Fibroblast of pulmonary artery (primary cell): ENCODE results near the gene DIPK2A.
A peak's percentile ranks its signal among the peaks of the same experiment; 100 is the strongest.

ENCODE experiments used
- DNase-seq: peaks from one replicate; pipeline ENCODE4 v3.0.0-alpha.2; 2010; ENCODE audit warnings: low read depth
- H3K4me3 ChIP-seq: replicated peaks from 2 replicates; pipeline ENCODE4 v1.5.1; 2011; ENCODE audit warnings: low read depth, mild to moderate bottlenecking, control low read depth, low read length, moderate library complexity
- TF ChIP-seq, protein P1 (sequence below): IDR thresholded peaks from 2 replicates; pipeline ENCODE4 v1.5.1; 2011; ENCODE audit warnings: mild to moderate bottlenecking, control low read depth, low read length, inconsistent platforms; ENCODE audit errors: missing control alignments

The DIPK2A gene

DNA sequence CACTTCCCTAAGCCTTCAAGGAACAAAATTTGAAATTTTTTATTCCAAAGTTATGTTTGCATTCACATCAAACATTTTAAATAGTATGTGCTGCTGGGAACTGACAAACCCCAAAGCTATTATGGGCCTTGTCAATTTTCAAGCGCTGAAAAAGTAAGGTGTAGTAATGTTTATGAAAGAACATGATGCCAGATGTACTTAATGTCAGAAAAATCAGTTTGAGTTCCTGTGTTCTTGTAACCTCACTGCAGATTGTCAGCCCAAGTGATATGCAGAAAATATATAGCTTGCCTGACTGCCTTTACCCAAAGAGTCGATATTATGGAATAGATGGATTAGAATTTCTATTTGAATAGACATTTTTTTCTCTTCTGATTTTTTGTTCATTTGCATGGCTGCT is 20.8 kb upstream of the DIPK2A start:
- TF ChIP-seq, protein P1, sequence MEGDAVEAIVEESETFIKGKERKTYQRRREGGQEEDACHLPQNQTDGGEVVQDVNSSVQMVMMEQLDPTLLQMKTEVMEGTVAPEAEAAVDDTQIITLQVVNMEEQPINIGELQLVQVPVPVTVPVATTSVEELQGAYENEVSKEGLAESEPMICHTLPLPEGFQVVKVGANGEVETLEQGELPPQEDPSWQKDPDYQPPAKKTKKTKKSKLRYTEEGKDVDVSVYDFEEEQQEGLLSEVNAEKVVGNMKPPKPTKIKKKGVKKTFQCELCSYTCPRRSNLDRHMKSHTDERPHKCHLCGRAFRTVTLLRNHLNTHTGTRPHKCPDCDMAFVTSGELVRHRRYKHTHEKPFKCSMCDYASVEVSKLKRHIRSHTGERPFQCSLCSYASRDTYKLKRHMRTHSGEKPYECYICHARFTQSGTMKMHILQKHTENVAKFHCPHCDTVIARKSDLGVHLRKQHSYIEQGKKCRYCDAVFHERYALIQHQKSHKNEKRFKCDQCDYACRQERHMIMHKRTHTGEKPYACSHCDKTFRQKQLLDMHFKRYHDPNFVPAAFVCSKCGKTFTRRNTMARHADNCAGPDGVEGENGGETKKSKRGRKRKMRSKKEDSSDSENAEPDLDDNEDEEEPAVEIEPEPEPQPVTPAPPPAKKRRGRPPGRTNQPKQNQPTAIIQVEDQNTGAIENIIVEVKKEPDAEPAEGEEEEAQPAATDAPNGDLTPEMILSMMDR: no peak
- no peak for DNase-seq
- no peak overlapping the region for H3K4me3 ChIP-seq

DNA sequence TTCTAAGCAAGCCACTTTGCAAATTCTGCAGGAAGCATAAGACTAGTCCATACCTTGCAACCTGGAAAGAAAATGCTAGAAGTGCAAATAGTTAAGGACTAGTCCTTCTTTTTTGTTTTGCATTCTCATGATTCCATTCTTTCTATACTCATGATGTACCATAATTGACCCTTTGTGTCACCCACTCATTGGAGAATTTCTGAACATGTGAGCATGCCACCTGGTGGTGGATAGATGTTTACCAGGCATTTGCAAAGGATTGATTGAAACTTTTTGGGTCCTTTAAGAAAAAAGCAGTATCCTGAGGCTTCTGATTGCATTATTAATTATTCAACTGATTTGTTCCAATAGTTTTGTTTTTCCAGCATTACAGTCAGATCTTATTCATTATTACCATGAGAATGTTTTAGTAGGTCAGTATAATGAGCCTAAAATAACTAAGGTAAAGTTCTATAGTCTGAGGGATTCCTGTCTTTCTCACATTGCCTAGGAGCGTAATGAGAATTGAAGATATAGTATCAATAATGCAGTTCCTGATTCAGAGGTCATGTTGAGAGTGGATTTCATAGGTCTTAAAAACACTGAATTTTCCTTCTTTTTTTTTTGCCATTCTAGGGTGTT is 20.2 kb upstream of the DIPK2A start:
- DNase-seq: peak; percentile 69
- no peak overlapping the region for H3K4me3 ChIP-seq
- TF ChIP-seq, protein P1: peak; percentile 89

DNA sequence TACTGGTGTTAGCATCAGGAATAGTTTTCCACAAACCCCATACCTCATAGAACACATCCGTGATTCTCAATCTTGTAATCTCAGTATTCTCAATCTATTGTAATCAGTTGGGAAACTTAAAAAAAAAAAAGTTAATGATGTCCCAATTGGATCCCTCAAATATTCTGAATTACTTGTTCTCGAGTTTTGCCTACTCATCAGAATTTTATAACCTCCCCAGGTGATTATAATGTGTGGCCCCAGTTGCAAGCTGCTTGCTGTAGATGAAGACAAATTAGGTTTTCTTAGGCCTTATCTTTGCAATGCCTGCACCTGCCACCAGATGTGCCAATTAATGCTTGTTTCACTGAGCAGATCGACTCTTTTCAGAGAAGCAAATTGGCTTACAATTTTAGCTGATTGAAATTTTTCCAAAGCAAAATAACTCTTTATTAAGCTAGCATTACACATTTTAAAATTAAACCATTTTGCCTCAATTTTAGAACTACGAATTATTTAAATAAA is 19.0 kb upstream of the DIPK2A start:
- TF ChIP-seq, protein P1: no peak
- no peak for DNase-seq
- no peak overlapping the region for H3K4me3 ChIP-seq

DNA sequence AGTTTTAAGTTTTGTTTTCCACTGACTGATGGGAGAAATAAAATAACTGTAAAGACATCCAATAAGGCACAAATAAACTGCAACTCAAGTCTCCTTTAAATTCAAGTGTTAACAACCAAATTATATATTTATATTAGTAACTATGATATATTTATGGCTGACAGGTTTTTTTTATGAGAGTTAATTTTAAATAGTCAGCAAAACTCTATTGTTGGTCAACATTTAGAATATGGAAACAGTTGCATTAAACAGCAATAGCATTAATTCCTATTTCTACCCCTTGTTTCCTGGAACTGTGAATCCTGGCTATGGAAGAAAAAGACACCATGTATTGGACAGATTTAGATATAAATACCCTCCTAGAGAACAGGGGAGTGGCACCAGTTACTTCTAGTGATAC is 16.5 kb upstream of the DIPK2A start:
- H3K4me3 ChIP-seq: no peak overlapping the region
- TF ChIP-seq, protein P1: no peak
- no peak for DNase-seq

DNA sequence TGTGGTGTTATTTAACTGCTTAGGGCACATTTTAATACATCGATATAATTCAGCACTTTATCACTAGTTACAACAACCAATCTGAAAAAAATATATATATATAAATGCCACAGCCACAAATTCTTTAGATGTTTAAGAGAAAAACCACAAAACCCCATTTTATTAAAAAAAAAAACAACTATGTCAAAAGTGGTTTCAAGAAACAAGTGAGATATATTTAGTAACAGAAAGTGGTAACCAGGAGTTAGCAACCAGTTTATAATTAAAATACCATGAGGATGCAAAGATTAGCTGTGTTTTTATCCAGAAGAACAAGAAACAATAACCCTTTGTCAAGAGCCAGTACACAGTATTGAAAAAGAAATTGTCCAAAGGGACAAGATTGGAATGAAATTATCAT is 14.8 kb upstream of the DIPK2A start:
- H3K4me3 ChIP-seq: no peak overlapping the region
- TF ChIP-seq, protein P1: no peak
- no peak for DNase-seq

DNA sequence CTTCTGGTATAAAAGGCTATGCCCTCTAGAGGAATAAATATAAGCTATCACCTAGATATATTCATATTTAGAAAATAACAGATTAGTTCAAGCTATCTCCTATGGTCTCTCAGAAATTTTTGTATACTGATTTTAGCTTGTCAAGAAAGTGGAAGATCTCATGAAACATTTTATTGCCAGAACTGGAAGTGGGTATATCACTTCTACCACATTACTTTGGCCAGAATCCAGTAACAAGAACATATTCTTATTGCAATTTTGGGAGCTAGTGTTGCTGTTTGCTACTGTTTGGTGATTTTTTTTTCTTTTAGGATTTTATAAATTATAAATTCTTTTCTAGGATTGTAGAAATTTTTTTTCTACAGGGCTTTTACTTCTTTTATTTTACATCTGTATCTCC is 14.2 kb upstream of the DIPK2A start:
- H3K4me3 ChIP-seq: no peak overlapping the region
- no peak for DNase-seq
- TF ChIP-seq, protein P1: no peak

DNA sequence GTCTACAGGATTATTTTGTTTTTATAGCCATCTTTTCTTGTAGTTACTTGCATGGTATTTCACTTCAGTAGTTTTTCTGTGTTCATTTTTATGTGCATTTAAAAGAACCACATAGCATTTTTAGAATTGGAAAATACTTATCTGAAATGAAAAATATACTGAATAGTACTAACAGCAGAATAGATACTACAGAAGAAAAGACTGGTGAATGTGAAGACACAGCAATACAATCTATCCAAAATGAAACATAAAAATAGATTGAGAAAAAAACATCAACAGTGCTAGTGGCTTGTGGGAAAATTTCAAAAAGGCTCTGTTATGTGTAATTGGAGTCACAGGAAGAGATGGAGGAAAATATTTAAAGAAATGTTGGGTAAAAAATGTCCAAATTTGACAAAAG is 12.7 kb upstream of the DIPK2A start:
- DNase-seq: no peak
- TF ChIP-seq, protein P1: no peak
- H3K4me3 ChIP-seq: no peak overlapping the region
